GM23338 (cell line): ENCODE data around the gene KIFAP3. TPM values are rescaled to one million over a fixed set of nuclear protein-coding genes. Genes with fewer than 3 reads are reported as not detected.

ENCODE experiments used
- ATAC-seq: fragments of 200-7000 bp; cut with Tn5 transposase; 3 replicates; pipeline ENCODE4 v1.9.1; 2020
- DNase-seq: peaks from one replicate; pipeline ENCODE4 v3.0.0-alpha.2; 2015; ENCODE audit warnings: low spot score
- H2AFZ ChIP-seq: fragments of 200-600 bp; sonication (generic); 2 replicates; pipeline ENCODE4 v1.8.0; 2016; ENCODE audit warnings: antibody characterized with exemption, mild to moderate bottlenecking, moderate library complexity
- H3F3A ChIP-seq: fragments of 200-600 bp; sonication (generic); replicated peaks from 2 replicates; pipeline ENCODE4 v1.8.0; 2017; ENCODE audit warnings: antibody characterized with exemption, mixed run types, low read depth
- H3K27ac ChIP-seq: fragments of 200-600 bp; sonication (generic); 2 replicates; pipeline ENCODE4 v1.6.1; 2016; ENCODE audit warnings: low read depth
- H3K27me3 ChIP-seq: fragments of 200-600 bp; sonication (generic); 2 replicates; pipeline ENCODE4 v1.8.0; 2016; ENCODE audit warnings: mild to moderate bottlenecking, mixed run types, moderate library complexity; ENCODE audit not compliant: insufficient read depth
- H3K36me3 ChIP-seq: fragments of 200-600 bp; sonication (generic); 2 replicates; pipeline ENCODE4 v1.8.0; 2016; ENCODE audit warnings: mild to moderate bottlenecking; ENCODE audit not compliant: insufficient read depth
- H3K4me1 ChIP-seq: fragments of 200-600 bp; sonication (generic); 2 replicates; pipeline ENCODE4 v1.8.0; 2016; ENCODE audit warnings: mild to moderate bottlenecking, moderate library complexity; ENCODE audit not compliant: insufficient read depth
- H3K4me2 ChIP-seq: fragments of 200-600 bp; sonication (generic); 2 replicates; pipeline ENCODE4 v1.7.1; 2017; ENCODE audit warnings: mixed run types
- H3K4me3 ChIP-seq: fragments of 200-600 bp; sonication (generic); 2 replicates; pipeline ENCODE4 v1.6.1; 2016; ENCODE audit warnings: mixed run types
- H3K79me2 ChIP-seq: fragments of 200-600 bp; sonication (generic); replicated peaks from 2 replicates; pipeline ENCODE4 v1.8.0; 2017; ENCODE audit warnings: mild to moderate bottlenecking; ENCODE audit not compliant: insufficient read depth
- H3K9me2 ChIP-seq: fragments of 200-600 bp; sonication (generic); 2 replicates; pipeline ENCODE4 v1.8.0; 2017; ENCODE audit not compliant: insufficient read depth
- H4K20me1 ChIP-seq: fragments of 200-600 bp; sonication (generic); replicated peaks from 2 replicates; pipeline ENCODE4 v1.8.0; 2017; ENCODE audit warnings: mild to moderate bottlenecking; ENCODE audit not compliant: insufficient read depth
- H3K27ac Mint-ChIP-seq: 2 replicates; pipeline ENCODE4 v1.8.0; 2020; ENCODE audit warnings: inconsistent platforms, mild to moderate bottlenecking, moderate library complexity, mixed read lengths
- H3K27me3 Mint-ChIP-seq: 3 replicates; pipeline ENCODE4 v1.8.0; 2022; ENCODE audit warnings: low read depth, mild to moderate bottlenecking, moderate library complexity, mixed read lengths, inconsistent platforms; ENCODE audit not compliant: insufficient read depth, poor library complexity
- H3K36me3 Mint-ChIP-seq: 3 replicates; pipeline ENCODE4 v1.8.0; 2021; ENCODE audit warnings: low read depth, mild to moderate bottlenecking, inconsistent platforms, moderate library complexity, mixed read lengths
- H3K4me1 Mint-ChIP-seq: 3 replicates; pipeline ENCODE4 v1.8.0; 2020; ENCODE audit warnings: mild to moderate bottlenecking, inconsistent platforms, mixed read lengths
- H3K4me3 Mint-ChIP-seq: 3 replicates; pipeline ENCODE4 v1.8.0; 2021; ENCODE audit warnings: moderate library complexity, mild to moderate bottlenecking, inconsistent platforms, mixed read lengths
- H3K9me3 Mint-ChIP-seq: 3 replicates; pipeline ENCODE4 v1.8.0; 2020; ENCODE audit warnings: moderate library complexity, mild to moderate bottlenecking, inconsistent platforms, mixed read lengths
- CREB1 ChIP-seq: fragments of 250-450 bp; sonication (Bioruptor Pico); IDR thresholded peaks from 2 replicates; pipeline ENCODE4 v1.5.0; 2020; ENCODE audit warnings: low read depth, mild to moderate bottlenecking, moderate library complexity
- EZH2 ChIP-seq: fragments of 200-600 bp; sonication (generic); IDR thresholded peaks from one replicate; pipeline ENCODE4 v1.8.0; 2017; ENCODE audit warnings: antibody characterized with exemption, mild to moderate bottlenecking, low read depth; ENCODE audit not compliant: unreplicated experiment
- EZH2phosphoT487 ChIP-seq: fragments of 200-600 bp; sonication (generic); IDR thresholded peaks from one replicate; pipeline ENCODE4 v1.8.1; 2018; ENCODE audit warnings: antibody characterized with exemption; ENCODE audit not compliant: unreplicated experiment
- JUNB ChIP-seq: IDR thresholded peaks from one replicate; pipeline ENCODE4 v1.6.1; 2016; ENCODE audit warnings: antibody characterized with exemption; ENCODE audit not compliant: unreplicated experiment
- NANOG ChIP-seq: IDR thresholded peaks from 2 replicates; pipeline ENCODE4 v1.6.1; 2016; ENCODE audit warnings: antibody characterized with exemption, borderline replicate concordance
- POLR2AphosphoS5 ChIP-seq: IDR thresholded peaks from 2 replicates; pipeline ENCODE4 v1.6.1; 2016; ENCODE audit warnings: antibody characterized with exemption, low read depth
- ZNF331 ChIP-seq: fragments of 250-450 bp; sonication (Bioruptor Pico); IDR thresholded peaks from 2 replicates; pipeline ENCODE4 v1.5.0; 2020; ENCODE audit warnings: low read depth, mild to moderate bottlenecking, moderate library complexity
- polyA plus RNA-seq: library from polyadenylated mRNA; unstranded; fragments of >200 nt; fragmentation: Nextera tagmentation; extraction: Ambion mirVana; gene quantifications from 2 replicates; pipeline ENCODE4 v1.2.1, GENCODE V29; 2016
- total RNA-seq: library from RNA; depleted of rRNA; stranded (reverse); fragments of >200 nt; shearing (Covaris generic); gene quantifications from 2 replicates; pipeline ENCODE4 v1.2.3, GENCODE V29; 2014
- TF ChIP-seq, protein P1 (sequence below): fragments of 250-450 bp; sonication (Bioruptor Pico); IDR thresholded peaks from 2 replicates; pipeline ENCODE4 v1.5.0; 2020; ENCODE audit warnings: mild to moderate bottlenecking, moderate library complexity
- TF ChIP-seq, protein P2 (sequence below): IDR thresholded peaks from one replicate; pipeline ENCODE4 v1.6.1; 2018; ENCODE audit warnings: antibody characterized with exemption; ENCODE audit not compliant: unreplicated experiment
- TF ChIP-seq, protein P3 (sequence below), 2 experiments: fragments of 200-600 bp in 1 of 2; sonication (generic) in 1 of 2; conservative IDR thresholded peaks; 2 replicates each; pipeline versions ENCODE4 v1.5.1 to v1.6.1; 2016 to 2017; ENCODE audit warnings: antibody characterized with exemption in 2 of 2, low read depth in 2 of 2, mild to moderate bottlenecking in 2 of 2, moderate library complexity in 1 of 2

KIFAP3 gene
- total and polyA plus RNA-seq, 2 experiments from 2014 or later: 2.7 to 3.1 TPM

DNA sequence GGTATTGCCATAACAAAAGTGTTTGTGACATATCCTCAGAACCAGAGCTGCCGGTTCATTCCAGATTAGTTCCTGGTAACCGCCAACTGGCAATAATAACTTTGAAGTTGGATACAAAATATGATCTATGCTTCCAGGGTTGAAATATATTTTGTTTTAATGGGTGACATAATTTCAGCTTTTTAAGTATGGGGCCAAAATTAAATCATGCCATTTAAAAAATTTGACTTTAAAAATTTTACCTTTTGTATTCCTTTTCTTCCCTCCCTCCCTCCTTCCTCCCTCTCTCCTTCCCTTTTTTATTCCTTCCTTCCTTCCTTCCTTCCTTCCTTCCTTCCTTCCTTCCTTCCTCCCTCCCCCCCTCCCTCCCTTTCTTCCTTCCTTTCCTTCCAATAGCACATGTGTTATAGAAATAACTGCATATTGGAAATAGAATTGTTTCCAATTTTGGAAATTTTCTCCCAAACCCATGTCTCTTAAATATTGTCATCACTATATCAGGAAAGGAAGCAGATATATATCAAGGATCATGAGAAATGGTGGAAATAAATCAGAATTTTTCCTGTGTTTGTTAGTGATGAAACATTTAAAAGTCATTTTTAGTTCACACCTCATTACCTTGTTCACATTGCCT is 12.0 kb upstream of the KIFAP3 start (continued):
- TF ChIP-seq, protein P1, sequence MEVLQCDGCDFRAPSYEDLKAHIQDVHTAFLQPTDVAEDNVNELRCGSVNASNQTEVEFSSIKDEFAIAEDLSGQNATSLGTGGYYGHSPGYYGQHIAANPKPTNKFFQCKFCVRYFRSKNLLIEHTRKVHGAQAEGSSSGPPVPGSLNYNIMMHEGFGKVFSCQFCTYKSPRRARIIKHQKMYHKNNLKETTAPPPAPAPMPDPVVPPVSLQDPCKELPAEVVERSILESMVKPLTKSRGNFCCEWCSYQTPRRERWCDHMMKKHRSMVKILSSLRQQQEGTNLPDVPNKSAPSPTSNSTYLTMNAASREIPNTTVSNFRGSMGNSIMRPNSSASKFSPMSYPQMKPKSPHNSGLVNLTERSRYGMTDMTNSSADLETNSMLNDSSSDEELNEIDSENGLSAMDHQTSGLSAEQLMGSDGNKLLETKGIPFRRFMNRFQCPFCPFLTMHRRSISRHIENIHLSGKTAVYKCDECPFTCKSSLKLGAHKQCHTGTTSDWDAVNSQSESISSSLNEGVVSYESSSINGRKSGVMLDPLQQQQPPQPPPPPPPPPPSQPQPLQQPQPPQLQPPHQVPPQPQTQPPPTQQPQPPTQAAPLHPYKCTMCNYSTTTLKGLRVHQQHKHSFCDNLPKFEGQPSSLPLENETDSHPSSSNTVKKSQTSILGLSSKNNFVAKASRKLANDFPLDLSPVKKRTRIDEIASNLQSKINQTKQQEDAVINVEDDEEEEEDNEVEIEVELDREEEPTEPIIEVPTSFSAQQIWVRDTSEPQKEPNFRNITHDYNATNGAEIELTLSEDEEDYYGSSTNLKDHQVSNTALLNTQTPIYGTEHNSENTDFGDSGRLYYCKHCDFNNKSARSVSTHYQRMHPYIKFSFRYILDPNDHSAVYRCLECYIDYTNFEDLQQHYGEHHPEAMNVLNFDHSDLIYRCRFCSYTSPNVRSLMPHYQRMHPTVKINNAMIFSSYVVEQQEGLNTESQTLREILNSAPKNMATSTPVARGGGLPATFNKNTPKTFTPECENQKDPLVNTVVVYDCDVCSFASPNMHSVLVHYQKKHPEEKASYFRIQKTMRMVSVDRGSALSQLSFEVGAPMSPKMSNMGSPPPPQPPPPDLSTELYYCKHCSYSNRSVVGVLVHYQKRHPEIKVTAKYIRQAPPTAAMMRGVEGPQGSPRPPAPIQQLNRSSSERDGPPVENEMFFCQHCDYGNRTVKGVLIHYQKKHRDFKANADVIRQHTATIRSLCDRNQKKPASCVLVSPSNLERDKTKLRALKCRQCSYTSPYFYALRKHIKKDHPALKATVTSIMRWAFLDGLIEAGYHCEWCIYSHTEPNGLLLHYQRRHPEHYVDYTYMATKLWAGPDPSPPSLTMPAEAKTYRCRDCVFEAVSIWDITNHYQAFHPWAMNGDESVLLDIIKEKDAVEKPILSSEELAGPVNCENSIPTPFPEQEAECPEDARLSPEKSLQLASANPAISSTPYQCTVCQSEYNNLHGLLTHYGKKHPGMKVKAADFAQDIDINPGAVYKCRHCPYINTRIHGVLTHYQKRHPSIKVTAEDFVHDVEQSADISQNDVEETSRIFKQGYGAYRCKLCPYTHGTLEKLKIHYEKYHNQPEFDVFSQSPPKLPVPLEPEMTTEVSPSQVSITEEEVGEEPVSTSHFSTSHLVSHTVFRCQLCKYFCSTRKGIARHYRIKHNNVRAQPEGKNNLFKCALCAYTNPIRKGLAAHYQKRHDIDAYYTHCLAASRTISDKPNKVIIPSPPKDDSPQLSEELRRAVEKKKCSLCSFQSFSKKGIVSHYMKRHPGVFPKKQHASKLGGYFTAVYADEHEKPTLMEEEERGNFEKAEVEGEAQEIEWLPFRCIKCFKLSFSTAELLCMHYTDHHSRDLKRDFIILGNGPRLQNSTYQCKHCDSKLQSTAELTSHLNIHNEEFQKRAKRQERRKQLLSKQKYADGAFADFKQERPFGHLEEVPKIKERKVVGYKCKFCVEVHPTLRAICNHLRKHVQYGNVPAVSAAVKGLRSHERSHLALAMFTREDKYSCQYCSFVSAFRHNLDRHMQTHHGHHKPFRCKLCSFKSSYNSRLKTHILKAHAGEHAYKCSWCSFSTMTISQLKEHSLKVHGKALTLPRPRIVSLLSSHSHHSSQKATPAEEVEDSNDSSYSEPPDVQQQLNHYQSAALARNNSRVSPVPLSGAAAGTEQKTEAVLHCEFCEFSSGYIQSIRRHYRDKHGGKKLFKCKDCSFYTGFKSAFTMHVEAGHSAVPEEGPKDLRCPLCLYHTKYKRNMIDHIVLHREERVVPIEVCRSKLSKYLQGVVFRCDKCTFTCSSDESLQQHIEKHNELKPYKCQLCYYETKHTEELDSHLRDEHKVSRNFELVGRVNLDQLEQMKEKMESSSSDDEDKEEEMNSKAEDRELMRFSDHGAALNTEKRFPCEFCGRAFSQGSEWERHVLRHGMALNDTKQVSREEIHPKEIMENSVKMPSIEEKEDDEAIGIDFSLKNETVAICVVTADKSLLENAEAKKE (CRISPR knock-in tag): no peak
- TF ChIP-seq EZH2: no peak

DNA sequence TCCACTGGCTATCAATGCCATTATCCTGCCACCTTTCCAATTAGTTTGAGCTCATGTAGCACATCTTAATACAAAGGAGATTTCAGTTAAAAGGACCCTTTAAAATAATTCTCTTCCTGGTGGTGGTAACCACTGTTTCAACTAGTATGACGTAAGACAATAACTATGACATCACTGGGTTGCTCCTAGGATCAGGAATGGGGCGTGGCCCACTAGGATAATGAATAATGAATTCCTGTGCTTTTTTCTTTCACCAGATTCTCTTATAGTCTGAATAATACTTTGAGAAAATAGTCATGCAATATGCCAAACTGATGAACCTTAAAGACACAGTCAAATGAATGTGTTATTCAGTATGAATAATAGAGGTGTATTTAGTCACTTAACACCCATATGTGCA is 10.6 kb upstream of the KIFAP3 start:
- no peaks in the 10 kb centered on the region for H3K4me1 ChIP-seq
- Mint-ChIP-seq H3K27me3 (no peaks in the 10 kb centered on the region), H3K9me3 (no peaks in the 10 kb centered on the region), H3K4me1 (no peaks in the 10 kb centered on the region), H3K36me3 (no peaks in the 10 kb centered on the region), H3K27ac (no peak overlapping the region), H3K4me3 (no peak overlapping the region)
- no peaks in the 10 kb centered on the region for H3K36me3 ChIP-seq
- H3K27me3 ChIP-seq: no peaks in the 10 kb centered on the region
- no peak overlapping the region for H2AFZ ChIP-seq
- no peaks in the 10 kb centered on the region for H3F3A ChIP-seq
- no peaks in the 10 kb centered on the region for H3K79me2 ChIP-seq
- no peak overlapping the region for H3K4me3 ChIP-seq
- H3K27ac ChIP-seq: no peak overlapping the region
- no peak for DNase-seq
- no peaks in the 10 kb centered on the region for H3K9me2 ChIP-seq
- no peak overlapping the region for H3K4me2 ChIP-seq
- no peak for ATAC-seq
- H4K20me1 ChIP-seq: no peaks in the 10 kb centered on the region
- TF ChIP-seq CREB1 (CRISPR knock-in tag): no peak
- TF ChIP-seq, protein P2, sequence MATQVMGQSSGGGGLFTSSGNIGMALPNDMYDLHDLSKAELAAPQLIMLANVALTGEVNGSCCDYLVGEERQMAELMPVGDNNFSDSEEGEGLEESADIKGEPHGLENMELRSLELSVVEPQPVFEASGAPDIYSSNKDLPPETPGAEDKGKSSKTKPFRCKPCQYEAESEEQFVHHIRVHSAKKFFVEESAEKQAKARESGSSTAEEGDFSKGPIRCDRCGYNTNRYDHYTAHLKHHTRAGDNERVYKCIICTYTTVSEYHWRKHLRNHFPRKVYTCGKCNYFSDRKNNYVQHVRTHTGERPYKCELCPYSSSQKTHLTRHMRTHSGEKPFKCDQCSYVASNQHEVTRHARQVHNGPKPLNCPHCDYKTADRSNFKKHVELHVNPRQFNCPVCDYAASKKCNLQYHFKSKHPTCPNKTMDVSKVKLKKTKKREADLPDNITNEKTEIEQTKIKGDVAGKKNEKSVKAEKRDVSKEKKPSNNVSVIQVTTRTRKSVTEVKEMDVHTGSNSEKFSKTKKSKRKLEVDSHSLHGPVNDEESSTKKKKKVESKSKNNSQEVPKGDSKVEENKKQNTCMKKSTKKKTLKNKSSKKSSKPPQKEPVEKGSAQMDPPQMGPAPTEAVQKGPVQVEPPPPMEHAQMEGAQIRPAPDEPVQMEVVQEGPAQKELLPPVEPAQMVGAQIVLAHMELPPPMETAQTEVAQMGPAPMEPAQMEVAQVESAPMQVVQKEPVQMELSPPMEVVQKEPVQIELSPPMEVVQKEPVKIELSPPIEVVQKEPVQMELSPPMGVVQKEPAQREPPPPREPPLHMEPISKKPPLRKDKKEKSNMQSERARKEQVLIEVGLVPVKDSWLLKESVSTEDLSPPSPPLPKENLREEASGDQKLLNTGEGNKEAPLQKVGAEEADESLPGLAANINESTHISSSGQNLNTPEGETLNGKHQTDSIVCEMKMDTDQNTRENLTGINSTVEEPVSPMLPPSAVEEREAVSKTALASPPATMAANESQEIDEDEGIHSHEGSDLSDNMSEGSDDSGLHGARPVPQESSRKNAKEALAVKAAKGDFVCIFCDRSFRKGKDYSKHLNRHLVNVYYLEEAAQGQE: no peak
- TF ChIP-seq EZH2phosphoT487: no peak
- TF ChIP-seq POLR2AphosphoS5: no peak
- no peak for TF ChIP-seq ZNF331
- no peak for TF ChIP-seq JUNB
- TF ChIP-seq, protein P3, sequence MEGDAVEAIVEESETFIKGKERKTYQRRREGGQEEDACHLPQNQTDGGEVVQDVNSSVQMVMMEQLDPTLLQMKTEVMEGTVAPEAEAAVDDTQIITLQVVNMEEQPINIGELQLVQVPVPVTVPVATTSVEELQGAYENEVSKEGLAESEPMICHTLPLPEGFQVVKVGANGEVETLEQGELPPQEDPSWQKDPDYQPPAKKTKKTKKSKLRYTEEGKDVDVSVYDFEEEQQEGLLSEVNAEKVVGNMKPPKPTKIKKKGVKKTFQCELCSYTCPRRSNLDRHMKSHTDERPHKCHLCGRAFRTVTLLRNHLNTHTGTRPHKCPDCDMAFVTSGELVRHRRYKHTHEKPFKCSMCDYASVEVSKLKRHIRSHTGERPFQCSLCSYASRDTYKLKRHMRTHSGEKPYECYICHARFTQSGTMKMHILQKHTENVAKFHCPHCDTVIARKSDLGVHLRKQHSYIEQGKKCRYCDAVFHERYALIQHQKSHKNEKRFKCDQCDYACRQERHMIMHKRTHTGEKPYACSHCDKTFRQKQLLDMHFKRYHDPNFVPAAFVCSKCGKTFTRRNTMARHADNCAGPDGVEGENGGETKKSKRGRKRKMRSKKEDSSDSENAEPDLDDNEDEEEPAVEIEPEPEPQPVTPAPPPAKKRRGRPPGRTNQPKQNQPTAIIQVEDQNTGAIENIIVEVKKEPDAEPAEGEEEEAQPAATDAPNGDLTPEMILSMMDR (conservative IDR thresholded peaks at IDR 0.05; ENCODE audit: low read depth in 2 of 2): no peak
- TF ChIP-seq NANOG: no peak
